IMR-90 (cell line): ENCODE measurements around the gene GLYAT. TPM values are rescaled to one million over a fixed set of nuclear protein-coding genes. Genes with fewer than 3 reads are reported as not detected.

ENCODE experiments used
- ATAC-seq: fragments of 200-7000 bp; cut with Tn5 transposase; 2 replicates; pipeline ENCODE4 v1.9.1; 2020; ENCODE audit warnings: low read depth, mild to moderate bottlenecking, moderate library complexity
- BruUV-seq: library from RNA; stranded (reverse); fragments of 400-500 nt; replicated peaks from 2 replicates; lab custom pipeline; 2021; lab: Mats Ljungman, UMichigan
- CTCF ChIA-PET: fragments of 300-600 bp; formaldehyde crosslinking; extraction: SDS; loops from one replicate; lab custom pipeline; 2021; ENCODE audit warnings: antibody characterized with exemption; lab: Yijun Ruan, JAX
- POLR2A ChIA-PET: fragments of 300-600 bp; sonication (Branson Sonifier 250); formaldehyde crosslinking; loops from one replicate; lab custom pipeline; 2022; ENCODE audit warnings: antibody characterized with exemption; ENCODE audit not compliant: unreplicated experiment; lab: Charles Lee
- DNase-seq: peaks from one replicate; pipeline ENCODE4 v3.0.0; 2013
- H2AFZ ChIP-seq: replicated peaks from 2 replicates; pipeline ENCODE3; 2013; ENCODE audit warnings: low read length, mild to moderate bottlenecking; ENCODE audit not compliant: poor library complexity
- H2AK5ac ChIP-seq: 2 replicates; pipeline ENCODE4 v1.6.1; 2013; ENCODE audit warnings: low read depth, low read length, inconsistent platforms
- H2AK9ac ChIP-seq: replicated peaks from 2 replicates; pipeline ENCODE3; 2013; ENCODE audit warnings: mild to moderate bottlenecking, low read depth, low read length, moderate library complexity; ENCODE audit not compliant: poor library complexity
- H2BK120ac ChIP-seq: 2 replicates; pipeline ENCODE4 v1.6.1; 2013; ENCODE audit warnings: low read depth, low read length, inconsistent platforms
- H2BK15ac ChIP-seq: 3 replicates; pipeline ENCODE4 v1.6.1; 2013; ENCODE audit warnings: low read depth, low read length, inconsistent platforms
- H2BK20ac ChIP-seq: 2 replicates; pipeline ENCODE4 v1.6.1; 2013; ENCODE audit warnings: low read depth, mild to moderate bottlenecking, inconsistent platforms, low read length, moderate library complexity
- H2BK5ac ChIP-seq: 2 replicates; pipeline ENCODE4 v1.6.1; 2013; ENCODE audit warnings: mild to moderate bottlenecking, low read depth, low read length, inconsistent platforms; ENCODE audit not compliant: poor library complexity, severe bottlenecking
- H3K14ac ChIP-seq: replicated peaks from 2 replicates; pipeline ENCODE4 v1.6.1; 2013; ENCODE audit warnings: low read depth, low read length, inconsistent platforms
- H3K18ac ChIP-seq: 2 replicates; pipeline ENCODE4 v1.6.1; 2013; ENCODE audit warnings: low read depth, low read length, control low read depth
- H3K23ac ChIP-seq: 2 replicates; pipeline ENCODE4 v1.6.1; 2013; ENCODE audit warnings: low read depth, low read length, inconsistent platforms
- H3K27ac ChIP-seq: 2 replicates; pipeline ENCODE4 v1.5.1; 2013; ENCODE audit warnings: mild to moderate bottlenecking, control low read depth, low read length; ENCODE audit not compliant: insufficient read depth
- H3K27me3 ChIP-seq: 2 replicates; pipeline ENCODE4 v1.6.1; 2013; ENCODE audit warnings: low read length; ENCODE audit not compliant: control insufficient read depth, insufficient read depth
- H3K36me3 ChIP-seq: 2 replicates; pipeline ENCODE4 v1.6.1; 2013; ENCODE audit warnings: low read length, mixed read lengths; ENCODE audit not compliant: control insufficient read depth, insufficient read depth
- H3K4ac ChIP-seq: 2 replicates; pipeline ENCODE4 v1.6.1; 2013; ENCODE audit warnings: low read depth, low read length, inconsistent platforms
- H3K4me1 ChIP-seq: 2 replicates; pipeline ENCODE4 v1.6.1; 2013; ENCODE audit warnings: low read length, mixed read lengths; ENCODE audit not compliant: control insufficient read depth, insufficient read depth
- H3K4me2 ChIP-seq: 2 replicates; pipeline ENCODE4 v1.6.1; 2013; ENCODE audit warnings: low read depth, mild to moderate bottlenecking, control low read depth, low read length, moderate library complexity
- H3K4me3 ChIP-seq: 2 replicates; pipeline ENCODE4 v1.5.1; 2013; ENCODE audit warnings: low read depth, mild to moderate bottlenecking, control low read depth, low read length, moderate library complexity; ENCODE audit not compliant: insufficient read depth
- H3K56ac ChIP-seq: 2 replicates; pipeline ENCODE4 v1.6.1; 2013; ENCODE audit warnings: low read length, inconsistent platforms; ENCODE audit not compliant: insufficient read depth; ENCODE audit errors: extremely low read depth
- H3K79me1 ChIP-seq, 2 experiments: 2 replicates each; pipeline ENCODE4 v1.6.1; 2013; ENCODE audit warnings: low read length in 2 of 2, inconsistent platforms in 1 of 2, low read depth in 1 of 2
- H3K9ac ChIP-seq: 2 replicates; pipeline ENCODE4 v1.6.1; 2013; ENCODE audit warnings: low read depth, low read length, control low read depth
- H3K9me1 ChIP-seq: 2 replicates; pipeline ENCODE4 v1.6.1; 2013; ENCODE audit warnings: low read length, inconsistent platforms; ENCODE audit not compliant: insufficient read depth
- H3K9me3 ChIP-seq: 2 replicates; pipeline ENCODE4 v1.6.1; 2013; ENCODE audit warnings: low read length; ENCODE audit not compliant: control insufficient read depth, insufficient read depth
- H4K20me1 ChIP-seq: 2 replicates; pipeline ENCODE4 v1.6.1; 2013; ENCODE audit warnings: low read length, inconsistent platforms; ENCODE audit not compliant: insufficient read depth
- H4K5ac ChIP-seq: 2 replicates; pipeline ENCODE4 v1.6.1; 2013; ENCODE audit warnings: mild to moderate bottlenecking, low read depth, low read length, control low read depth
- H4K8ac ChIP-seq, 2 experiments: 2 replicates each; pipeline ENCODE4 v1.6.1; 2013; ENCODE audit warnings: low read depth in 2 of 2, low read length in 2 of 2, control low read depth in 1 of 2, inconsistent platforms in 1 of 2
- H4K91ac ChIP-seq: 2 replicates; pipeline ENCODE4 v1.6.1; 2013; ENCODE audit warnings: low read depth, low read length, inconsistent platforms; ENCODE audit not compliant: insufficient read depth
- BHLHE40 ChIP-seq: fragments of 150-350 bp; IDR thresholded peaks from 2 replicates; pipeline ENCODE4 v1.6.1; 2016; ENCODE audit warnings: mild to moderate bottlenecking, low read depth, low read length
- CTCF ChIP-seq: conservative IDR thresholded peaks from 2 replicates; pipeline ENCODE4 v1.5.1; 2012; ENCODE audit warnings: mild to moderate bottlenecking, low read depth, low read length, improper control_type of control experiment
- FOS ChIP-seq: fragments of 150-350 bp; IDR thresholded peaks from 2 replicates; pipeline ENCODE4 v1.6.1; 2016; ENCODE audit warnings: low read depth, low read length
- MAZ ChIP-seq: IDR thresholded peaks from 2 replicates; pipeline ENCODE4 v1.6.1; 2012; ENCODE audit warnings: low read depth, mild to moderate bottlenecking, low read length, improper control_type of control experiment, moderate library complexity, borderline replicate concordance
- NFE2L2 ChIP-seq: fragments of 150-350 bp; IDR thresholded peaks from 2 replicates; pipeline ENCODE4 v1.6.1; 2016; ENCODE audit warnings: low read depth, mild to moderate bottlenecking, low read length
- POLR2A ChIP-seq: IDR thresholded peaks from 2 replicates; pipeline ENCODE4 v1.6.1; 2012; ENCODE audit warnings: mild to moderate bottlenecking, low read depth, low read length
- RCOR1 ChIP-seq: IDR thresholded peaks from 2 replicates; pipeline ENCODE4 v1.6.1; 2012; ENCODE audit warnings: mild to moderate bottlenecking, low read length, improper control_type of control experiment; ENCODE audit not compliant: insufficient replicate concordance
- RFX5 ChIP-seq: IDR thresholded peaks from 2 replicates; pipeline ENCODE4 v1.8.0; 2012; ENCODE audit warnings: low read depth, mild to moderate bottlenecking, low read length, moderate library complexity
- SMC3 ChIP-seq: fragments of 150-350 bp; IDR thresholded peaks from 2 replicates; pipeline ENCODE4 v1.6.1; 2016; ENCODE audit warnings: low read depth, mild to moderate bottlenecking, antibody characterized with exemption, low read length, moderate library complexity
- WGBS, 2 experiments: methylation state at CpG; one replicate each; pipeline versions ENCODE4 v1.1.5 to v1.1.7; 2013; ENCODE audit warnings: missing lambda C conversion rate in 2 of 2; ENCODE audit not compliant: insufficient read length in 1 of 2; ENCODE audit errors: extremely low coverage in 2 of 2; 5-methylcytosine and 5-hydroxymethylcytosine counted together
- dilution Hi-C: fragments of 300-500 bp; cut with HindIII; formaldehyde crosslinking; loops from one replicate; pipeline ENCODE4 v1.14.3; 2018; ENCODE audit warnings: low sequenced_read_pairs; ENCODE audit not compliant: unreplicated experiment
- in situ Hi-C: fragments of 300-500 bp; cut with MboI; formaldehyde crosslinking; loops from 3 replicates; pipeline ENCODE4 v1.14.3; 2019; ENCODE audit warnings: low sequenced_read_pairs, inconsistent platforms, mixed read lengths
- intact Hi-C: fragments of 100-400 bp; cut with micrococcal nuclease; formaldehyde crosslinking; loops from 2 replicates; pipeline ENCODE4 v1.10.0; 2022
- polyA plus RNA-seq, 3 experiments: library from polyadenylated mRNA; depleted of rRNA; stranded (reverse); fragments of >200 nt; gene quantifications; 2 replicates each; pipeline ENCODE4 v1.2.3, GENCODE V29; 2012; ENCODE audit warnings: low replicate concordance in 1 of 3
- total RNA-seq: library from RNA; depleted of rRNA; stranded (reverse); fragments of >200 nt; gene quantifications from 2 replicates; pipeline ENCODE4 v1.2.3, GENCODE V29; 2012

The GLYAT gene
- total and polyA plus RNA-seq, 2 of the 4 experiments (the other 2 are of a cell fraction): not detected

DNA sequence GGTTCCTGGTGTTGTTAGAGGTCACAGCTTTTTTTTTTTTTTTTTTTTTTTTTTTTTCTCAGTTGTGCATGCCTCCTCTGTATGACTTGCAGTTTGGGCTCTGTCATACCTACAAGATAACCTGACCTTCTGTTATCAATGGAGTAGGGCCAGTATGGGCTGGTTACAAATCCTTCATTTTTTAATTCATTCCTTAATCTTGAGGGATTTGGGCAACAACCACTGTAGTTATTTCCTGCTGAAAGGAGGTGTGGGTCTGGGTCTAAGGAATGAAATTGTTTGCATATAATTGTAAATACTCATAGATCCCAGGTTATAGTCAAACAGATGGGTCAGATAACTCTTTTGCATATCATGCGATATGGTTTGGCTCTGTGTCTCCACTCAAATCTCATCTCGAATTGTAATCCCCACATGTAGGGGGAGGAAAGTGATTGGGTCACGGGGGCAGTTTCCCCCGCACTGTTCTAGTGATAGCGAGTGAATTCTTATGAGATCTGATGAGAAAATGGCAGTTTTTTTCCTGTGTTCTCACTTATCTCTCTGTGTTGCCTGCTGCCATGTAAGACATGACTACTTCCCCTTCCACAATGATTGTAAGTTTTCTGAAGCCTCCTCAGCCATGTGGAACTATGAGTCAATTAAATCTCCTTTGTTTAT, 14.1 kb upstream of the GLYAT start:
- Histone ChIP-seq H2BK15ac (no peak overlapping the region), H4K8ac (no peak overlapping the region), H3K79me1 (no peaks in the 10 kb centered on the region), H2BK20ac (no peak overlapping the region), H2AFZ (no peak overlapping the region), H3K14ac (no peak overlapping the region), H2BK120ac (no peak overlapping the region), H3K18ac (no peak overlapping the region), H3K56ac (no peak overlapping the region), H3K4me1 (no peaks in the 10 kb centered on the region), H3K4ac (no peak overlapping the region), H2AK9ac (no peak overlapping the region), H3K9me3 (no peaks in the 10 kb centered on the region), H4K20me1 (no peaks in the 10 kb centered on the region), H4K91ac (no peak overlapping the region), H3K9me1 (no peaks in the 10 kb centered on the region), H3K27ac (no peak overlapping the region), H3K36me3 (no peaks in the 10 kb centered on the region), H3K9ac (no peak overlapping the region), H3K27me3 (no peaks in the 10 kb centered on the region), H2BK5ac (no peak overlapping the region), H2AK5ac (no peak overlapping the region), H4K5ac (no peak overlapping the region), H3K23ac (no peak overlapping the region), H3K4me3 (no peak overlapping the region), H3K4me2 (no peak overlapping the region)
- DNase-seq: no peak
- dilution Hi-C loops: no loop called here
- no TSS peak for BruUV-seq
- POLR2A ChIA-PET: no interaction called here
- in situ Hi-C loops: no loop called here
- CTCF ChIA-PET: interaction anchor here (0.6 kb wide), 1 partner anchor 8 kb away, joined by 3 read pairs; no protein-coding TSS in a partner anchor
- no peak for TF ChIP-seq POLR2A
- no peak for TF ChIP-seq RFX5
- no peak for TF ChIP-seq BHLHE40
- no peak for TF ChIP-seq RCOR1
- no peak for TF ChIP-seq NFE2L2
- no peak for TF ChIP-seq CTCF
- TF ChIP-seq SMC3: no peak
- no peak for TF ChIP-seq MAZ
- no peak for TF ChIP-seq FOS
- no CpG with 5 or more reads among the region's 5 CpGs for WGBS, 2 experiments
- intact Hi-C loops: no loop called here
- no peak for ATAC-seq
